ENCODE results near the gene FAM210B. TPM values are rescaled to one million over a fixed set of nuclear protein-coding genes. Genes with fewer than 3 reads are reported as not detected.

Gene FAM210B
- total and polyA plus RNA-seq, 10 of the 15 experiments (the other 5 are each of a cell fraction or from before 2014, with no cell fraction given) = 0.13 to 1.4 (median 0.68) TPM

DNA sequence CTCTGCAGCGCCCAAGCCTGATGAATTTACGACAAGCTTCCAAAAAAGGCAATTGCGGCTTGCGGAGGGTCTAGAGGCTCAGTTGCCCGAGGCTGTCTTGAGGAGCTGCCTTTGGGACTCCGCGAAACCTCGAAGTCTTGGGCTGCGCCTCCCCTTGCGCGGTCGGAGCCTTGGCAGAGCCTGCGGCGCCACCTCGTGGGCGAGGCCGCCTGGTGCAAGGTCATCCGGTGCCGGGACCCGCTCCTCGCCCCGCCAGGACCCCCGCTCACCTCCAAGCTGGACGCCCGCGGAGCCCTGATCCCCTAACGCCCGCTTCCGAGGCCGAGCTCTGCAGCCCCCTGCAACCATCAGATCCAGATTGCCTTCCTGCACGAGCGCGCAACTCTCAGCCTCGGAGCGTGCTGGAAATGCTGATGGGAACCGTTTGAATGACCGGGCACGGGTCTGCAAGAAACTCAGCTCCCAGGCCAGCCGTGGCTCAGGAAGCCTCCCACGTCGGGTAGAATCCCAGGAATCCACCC is 14.9 kb upstream of the FAM210B start:
- POLR2A ChIA-PET = no interaction called here
- in situ Hi-C loops (cut with MboI) = no loop called here
- peaks cover 0 to 10% of the 10 kb centered on the region in 2 experiments; a peak in 2 of 4 replicates for H3K27me3 ChIP-seq (replicated peaks in 1 of 2; ENCODE audit: control insufficient read depth in 2 of 2, insufficient read depth in 2 of 2, low read length in 1 of 2)
- SMC1A ChIA-PET (ENCODE audit: uncharacterized antibody, unreplicated experiment) = interaction anchor here (0.6 to 1.6 kb wide), 4 partner anchors 9 to 96 kb away, joined by 3 to 6 read pairs (median 4); partner anchors contain the start of gene MC3R
- ATAC-seq (peak; percentile 84), DNase-seq (ENCODE audit: low read depth, low spot score) (no peak), FAIRE-seq (no peak)
- WGBS (ENCODE audit: insufficient coverage, insufficient replicate concordance, low lambda C conversion rate, missing lambda C conversion rate) = 27% methylated on average over 37 of the region's 41 CpGs
- BruUV-seq (replicated peaks) = no TSS peak
- no peaks in the 10 kb centered on the region for H3K36me3 ChIP-seq (ENCODE audit: control insufficient read depth in 2 of 2, insufficient read depth in 2 of 2, low read length in 1 of 2)
- CTCF ChIA-PET = interaction anchor here (0.6 to 3.8 kb wide), 7 partner anchors 8 to 1663 kb away, joined by 3 to 12 read pairs (median 4); partner anchors contain the start of gene MC3R
- no peaks in the 10 kb centered on the region for H3K9me3 ChIP-seq (replicated peaks; ENCODE audit: control insufficient read depth, insufficient read depth, low read length)
- H4K20me1 ChIP-seq (ENCODE audit: control insufficient read depth, insufficient read depth) = no peaks in the 10 kb centered on the region
- no peak overlapping the region for H3K4me3 ChIP-seq
- TF ChIP-seq SMC3 (IDR thresholded peaks at IDR 0.05; ENCODE audit: borderline replicate concordance, low read length) (peak; percentile 69), TAF1 (IDR thresholded peaks at IDR 0.05; ENCODE audit: borderline replicate concordance, low read depth, low read length) (no peak), RAD21 (IDR thresholded peaks at IDR 0.05; ENCODE audit: insufficient read depth, low read depth, low read length) (peak; percentile 64)
- TF ChIP-seq, protein P1, sequence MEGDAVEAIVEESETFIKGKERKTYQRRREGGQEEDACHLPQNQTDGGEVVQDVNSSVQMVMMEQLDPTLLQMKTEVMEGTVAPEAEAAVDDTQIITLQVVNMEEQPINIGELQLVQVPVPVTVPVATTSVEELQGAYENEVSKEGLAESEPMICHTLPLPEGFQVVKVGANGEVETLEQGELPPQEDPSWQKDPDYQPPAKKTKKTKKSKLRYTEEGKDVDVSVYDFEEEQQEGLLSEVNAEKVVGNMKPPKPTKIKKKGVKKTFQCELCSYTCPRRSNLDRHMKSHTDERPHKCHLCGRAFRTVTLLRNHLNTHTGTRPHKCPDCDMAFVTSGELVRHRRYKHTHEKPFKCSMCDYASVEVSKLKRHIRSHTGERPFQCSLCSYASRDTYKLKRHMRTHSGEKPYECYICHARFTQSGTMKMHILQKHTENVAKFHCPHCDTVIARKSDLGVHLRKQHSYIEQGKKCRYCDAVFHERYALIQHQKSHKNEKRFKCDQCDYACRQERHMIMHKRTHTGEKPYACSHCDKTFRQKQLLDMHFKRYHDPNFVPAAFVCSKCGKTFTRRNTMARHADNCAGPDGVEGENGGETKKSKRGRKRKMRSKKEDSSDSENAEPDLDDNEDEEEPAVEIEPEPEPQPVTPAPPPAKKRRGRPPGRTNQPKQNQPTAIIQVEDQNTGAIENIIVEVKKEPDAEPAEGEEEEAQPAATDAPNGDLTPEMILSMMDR (IDR thresholded peaks at IDR 0.05 in 2 of 3, conservative IDR thresholded peaks at IDR 0.05 in 1 of 3; ENCODE audit: control insufficient read depth in 2 of 3, extremely low read depth in 1 of 3, insufficient read depth in 1 of 3, low read depth in 3 of 3, low read length in 3 of 3) = peak; percentile 60 to 75 (median 73)
- RAD21 ChIA-PET (ENCODE audit: unreplicated experiment) = interaction anchor here (0.6 to 1.6 kb wide), 4 partner anchors 93 to 1663 kb away, joined by 3 to 7 read pairs (median 4); partner anchors contain the start of gene MC3R
- H3K4me1 ChIP-seq (ENCODE audit: control insufficient read depth, insufficient read depth, low read length) = no peaks in the 10 kb centered on the region
- intact Hi-C loops (cut with micrococcal nuclease; ENCODE audit: unreplicated experiment) = loop anchor here (1.0 to 5.0 kb wide), 2 partner anchors 96 to 1662 kb away; partner anchors contain the start of gene MC3R
- no peak overlapping the region for H2AFZ ChIP-seq (ENCODE audit: control insufficient read depth, low read depth, low read length)
- H3K9ac ChIP-seq (ENCODE audit: control insufficient read depth, insufficient read depth, low read length) = no peak overlapping the region
- no peak overlapping the region for H3K4me2 ChIP-seq (ENCODE audit: control insufficient read depth, insufficient read depth)
- no peak overlapping the region for H3K27ac ChIP-seq (ENCODE audit: control insufficient read depth, insufficient read depth)
- no peaks in the 10 kb centered on the region for H3K79me2 ChIP-seq (ENCODE audit: control insufficient read depth, insufficient read depth, low read length)
